Measurements from ENCODE around the gene WHAMM.
"Not testable (repeated sequence)": the region's sequence is repeated elsewhere in the genome, so short reads cannot be mapped to it uniquely, and the experiment has no call there.

- TF ChIP-seq SUZ12 (IDR thresholded peaks at IDR 0.05; ENCODE audit: extremely low read depth, insufficient read depth, insufficient read length); YY1 (IDR thresholded peaks at IDR 0.05; ENCODE audit: insufficient read depth, insufficient read length); ZNF274 (IDR thresholded peaks at IDR 0.05; ENCODE audit: low read depth, low read length): not testable (repeated sequence)
These were observed 56.6 kb downstream of the WHAMM start for GRCh38 chr15:82865981-82866380.

Measured in NT2/D1 (cell line).